GM18507 (cell line): Measurements from ENCODE around the gene SLCO3A1.

ENCODE experiments used
- DNase-seq: peaks from one replicate; pipeline ENCODE4 v3.0.0; 2011; ENCODE audit warnings: low read depth; ENCODE audit not compliant: insufficient read length; ENCODE audit errors: extremely low spot score
- FAIRE-seq: peaks from 2 replicates; lab custom pipeline; 2011; peaks lifted over from hg19 to GRCh38; lab: Jason Lieb, UNC

Gene SLCO3A1

GRCh38 chr15:91897585-91898372 lies 44.3 kb downstream of the SLCO3A1 start:
- FAIRE-seq = no peak
- DNase-seq = no peak

- DNase-seq (no peak), FAIRE-seq (no peak)
Observed at GRCh38 chr15:91898843-91899242, 45.3 kb downstream of the SLCO3A1 start.

GRCh38 chr15:91904942-91905341 lies 51.4 kb downstream of the SLCO3A1 start:
- DNase-seq = no peak
- FAIRE-seq = no peak

- FAIRE-seq (no peak), DNase-seq (no peak)
Observed at GRCh38 chr15:91908391-91908790, 54.9 kb downstream of the SLCO3A1 start.

GRCh38 chr15:91909111-91909510 lies 55.6 kb downstream of the SLCO3A1 start:
- DNase-seq (no peak), FAIRE-seq (no peak)

- DNase-seq = no peak
- no peak for FAIRE-seq
Observed at GRCh38 chr15:91909574-91909973, 56.1 kb downstream of the SLCO3A1 start.

- FAIRE-seq = no peak
- DNase-seq = no peak
Observed at GRCh38 chr15:91911844-91912243, 58.3 kb downstream of the SLCO3A1 start.

- FAIRE-seq = no peak
- DNase-seq = no peak
Observed at GRCh38 chr15:91912336-91912735, 58.8 kb downstream of the SLCO3A1 start.

GRCh38 chr15:91913560-91913959 lies 60.1 kb downstream of the SLCO3A1 start:
- FAIRE-seq (no peak), DNase-seq (no peak)

GRCh38 chr15:91915576-91915975 lies 62.1 kb downstream of the SLCO3A1 start:
- no peak for DNase-seq
- no peak for FAIRE-seq

GRCh38 chr15:91916051-91916450 lies 62.5 kb downstream of the SLCO3A1 start:
- DNase-seq (no peak), FAIRE-seq (no peak)

- no peak for FAIRE-seq
- no peak for DNase-seq
Observed at GRCh38 chr15:91917686-91918360, 64.3 kb downstream of the SLCO3A1 start.

- FAIRE-seq = no peak
- no peak for DNase-seq
Observed at GRCh38 chr15:91919014-91919534, 65.6 kb downstream of the SLCO3A1 start.

- FAIRE-seq = no peak
Observed at GRCh38 chr15:91921188-91921842, 67.8 kb downstream of the SLCO3A1 start.

GRCh38 chr15:91921843-91922198 lies 68.3 kb downstream of the SLCO3A1 start:
- FAIRE-seq (no peak), DNase-seq (no peak)

More at GRCh38 chr15:91921188-91921842, 67.8 kb downstream of the SLCO3A1 start:
- no peak for DNase-seq

GRCh38 chr15:91922646-91923547 lies 69.4 kb downstream of the SLCO3A1 start:
- FAIRE-seq (no peak), DNase-seq (no peak)

GRCh38 chr15:91924183-91924582 lies 70.7 kb downstream of the SLCO3A1 start:
- no peak for FAIRE-seq
- no peak for DNase-seq

GRCh38 chr15:91924837-91925495 lies 71.5 kb downstream of the SLCO3A1 start:
- FAIRE-seq (no peak), DNase-seq (no peak)

GRCh38 chr15:91925794-91926193 lies 72.3 kb downstream of the SLCO3A1 start:
- no peak for FAIRE-seq

More at GRCh38 chr15:91925794-91926193, 72.3 kb downstream of the SLCO3A1 start:
- no peak for DNase-seq
